GM23338 (cell line): ENCODE results near the gene CMIP. TPM values are rescaled to one million over a fixed set of nuclear protein-coding genes. Genes with fewer than 3 reads are reported as not detected.

Experiments
- ATAC-seq: fragments of 200-7000 bp; cut with Tn5 transposase; 3 replicates; pipeline ENCODE4 v1.9.1; 2020
- DNase-seq: peaks from one replicate; pipeline ENCODE4 v3.0.0-alpha.2; 2015; ENCODE audit warnings: low spot score
- H2AFZ ChIP-seq: fragments of 200-600 bp; sonication (generic); 2 replicates; pipeline ENCODE4 v1.8.0; 2016; ENCODE audit warnings: antibody characterized with exemption, mild to moderate bottlenecking, moderate library complexity
- H3F3A ChIP-seq: fragments of 200-600 bp; sonication (generic); replicated peaks from 2 replicates; pipeline ENCODE4 v1.8.0; 2017; ENCODE audit warnings: antibody characterized with exemption, mixed run types, low read depth
- H3K27ac ChIP-seq: fragments of 200-600 bp; sonication (generic); 2 replicates; pipeline ENCODE4 v1.6.1; 2016; ENCODE audit warnings: low read depth
- H3K27me3 ChIP-seq: fragments of 200-600 bp; sonication (generic); 2 replicates; pipeline ENCODE4 v1.8.0; 2016; ENCODE audit warnings: mild to moderate bottlenecking, mixed run types, moderate library complexity; ENCODE audit not compliant: insufficient read depth
- H3K36me3 ChIP-seq: fragments of 200-600 bp; sonication (generic); 2 replicates; pipeline ENCODE4 v1.8.0; 2016; ENCODE audit warnings: mild to moderate bottlenecking; ENCODE audit not compliant: insufficient read depth
- H3K4me1 ChIP-seq: fragments of 200-600 bp; sonication (generic); 2 replicates; pipeline ENCODE4 v1.8.0; 2016; ENCODE audit warnings: mild to moderate bottlenecking, moderate library complexity; ENCODE audit not compliant: insufficient read depth
- H3K4me2 ChIP-seq: fragments of 200-600 bp; sonication (generic); 2 replicates; pipeline ENCODE4 v1.7.1; 2017; ENCODE audit warnings: mixed run types
- H3K4me3 ChIP-seq: fragments of 200-600 bp; sonication (generic); 2 replicates; pipeline ENCODE4 v1.6.1; 2016; ENCODE audit warnings: mixed run types
- H3K79me2 ChIP-seq: fragments of 200-600 bp; sonication (generic); replicated peaks from 2 replicates; pipeline ENCODE4 v1.8.0; 2017; ENCODE audit warnings: mild to moderate bottlenecking; ENCODE audit not compliant: insufficient read depth
- H3K9me2 ChIP-seq: fragments of 200-600 bp; sonication (generic); 2 replicates; pipeline ENCODE4 v1.8.0; 2017; ENCODE audit not compliant: insufficient read depth
- H4K20me1 ChIP-seq: fragments of 200-600 bp; sonication (generic); replicated peaks from 2 replicates; pipeline ENCODE4 v1.8.0; 2017; ENCODE audit warnings: mild to moderate bottlenecking; ENCODE audit not compliant: insufficient read depth
- H3K27ac Mint-ChIP-seq: 2 replicates; pipeline ENCODE4 v1.8.0; 2020; ENCODE audit warnings: inconsistent platforms, mild to moderate bottlenecking, moderate library complexity, mixed read lengths
- H3K27me3 Mint-ChIP-seq: 3 replicates; pipeline ENCODE4 v1.8.0; 2022; ENCODE audit warnings: low read depth, mild to moderate bottlenecking, moderate library complexity, mixed read lengths, inconsistent platforms; ENCODE audit not compliant: insufficient read depth, poor library complexity
- H3K36me3 Mint-ChIP-seq: 3 replicates; pipeline ENCODE4 v1.8.0; 2021; ENCODE audit warnings: low read depth, mild to moderate bottlenecking, inconsistent platforms, moderate library complexity, mixed read lengths
- H3K4me1 Mint-ChIP-seq: 3 replicates; pipeline ENCODE4 v1.8.0; 2020; ENCODE audit warnings: mild to moderate bottlenecking, inconsistent platforms, mixed read lengths
- H3K4me3 Mint-ChIP-seq: 3 replicates; pipeline ENCODE4 v1.8.0; 2021; ENCODE audit warnings: moderate library complexity, mild to moderate bottlenecking, inconsistent platforms, mixed read lengths
- H3K9me3 Mint-ChIP-seq: 3 replicates; pipeline ENCODE4 v1.8.0; 2020; ENCODE audit warnings: moderate library complexity, mild to moderate bottlenecking, inconsistent platforms, mixed read lengths
- CREB1 ChIP-seq: fragments of 250-450 bp; sonication (Bioruptor Pico); IDR thresholded peaks from 2 replicates; pipeline ENCODE4 v1.5.0; 2020; ENCODE audit warnings: low read depth, mild to moderate bottlenecking, moderate library complexity
- EZH2 ChIP-seq: fragments of 200-600 bp; sonication (generic); IDR thresholded peaks from one replicate; pipeline ENCODE4 v1.8.0; 2017; ENCODE audit warnings: antibody characterized with exemption, mild to moderate bottlenecking, low read depth; ENCODE audit not compliant: unreplicated experiment
- EZH2phosphoT487 ChIP-seq: fragments of 200-600 bp; sonication (generic); IDR thresholded peaks from one replicate; pipeline ENCODE4 v1.8.1; 2018; ENCODE audit warnings: antibody characterized with exemption; ENCODE audit not compliant: unreplicated experiment
- JUNB ChIP-seq: IDR thresholded peaks from one replicate; pipeline ENCODE4 v1.6.1; 2016; ENCODE audit warnings: antibody characterized with exemption; ENCODE audit not compliant: unreplicated experiment
- STAT1 ChIP-seq: IDR thresholded peaks from one replicate; pipeline ENCODE4 v1.6.1; 2016; ENCODE audit warnings: antibody characterized with exemption; ENCODE audit not compliant: unreplicated experiment
- ZNF331 ChIP-seq: fragments of 250-450 bp; sonication (Bioruptor Pico); IDR thresholded peaks from 2 replicates; pipeline ENCODE4 v1.5.0; 2020; ENCODE audit warnings: low read depth, mild to moderate bottlenecking, moderate library complexity
- polyA plus RNA-seq: library from polyadenylated mRNA; unstranded; fragments of >200 nt; fragmentation: Nextera tagmentation; extraction: Ambion mirVana; gene quantifications from 2 replicates; pipeline ENCODE4 v1.2.1, GENCODE V29; 2016
- total RNA-seq: library from RNA; depleted of rRNA; stranded (reverse); fragments of >200 nt; shearing (Covaris generic); gene quantifications from 2 replicates; pipeline ENCODE4 v1.2.3, GENCODE V29; 2014
- TF ChIP-seq, protein P1 (sequence below), 2 experiments: fragments of 200-600 bp in 1 of 2; sonication (generic) in 1 of 2; conservative IDR thresholded peaks; 2 replicates each; pipeline versions ENCODE4 v1.5.1 to v1.6.1; 2016 to 2017; ENCODE audit warnings: antibody characterized with exemption in 2 of 2, low read depth in 2 of 2, mild to moderate bottlenecking in 2 of 2, moderate library complexity in 1 of 2
- TF ChIP-seq, protein P2 (sequence below): IDR thresholded peaks from 2 replicates; pipeline ENCODE4 v1.6.1; 2016; ENCODE audit warnings: antibody characterized with exemption
- TF ChIP-seq, protein P3 (sequence below): fragments of 250-450 bp; sonication (Bioruptor Pico); IDR thresholded peaks from 2 replicates; pipeline ENCODE4 v1.5.0; 2020; ENCODE audit warnings: mild to moderate bottlenecking, moderate library complexity

The CMIP gene
- total and polyA plus RNA-seq, 2 experiments from 2014 or later = 9.5 to 62.3 TPM

DNA sequence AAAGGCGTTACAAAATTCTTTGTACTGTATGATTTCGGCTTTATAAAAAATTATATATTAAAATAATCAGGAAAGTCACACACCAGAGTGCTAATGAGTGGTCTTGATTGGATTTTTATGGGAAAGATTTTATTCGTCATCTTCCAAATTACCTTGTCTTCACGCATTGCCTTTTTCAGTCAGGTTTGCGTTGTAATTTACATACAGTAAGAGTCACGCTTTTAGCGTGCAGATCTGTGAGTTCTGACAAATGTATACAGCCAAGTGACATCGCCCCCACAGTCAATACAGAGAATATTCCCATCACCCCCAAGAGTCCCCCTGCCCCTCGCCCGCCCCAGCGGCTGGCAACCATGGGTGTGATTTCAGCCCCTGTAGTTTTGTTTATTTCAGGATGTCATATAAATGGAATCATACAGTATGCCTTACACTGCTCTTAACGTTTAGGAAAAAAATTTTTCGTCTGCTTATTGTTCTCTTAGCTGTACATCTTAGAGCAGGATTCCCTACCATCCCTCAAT, 157.7 kb downstream of the CMIP start:
- Histone ChIP-seq H3K4me3 (no peak overlapping the region), H3F3A (no peaks in the 10 kb centered on the region), H3K27me3 (no peaks in the 10 kb centered on the region), H3K9me2 (no peaks in the 10 kb centered on the region), H3K36me3 (no peaks in the 10 kb centered on the region), H3K4me2 (no peak overlapping the region), H4K20me1 (peaks cover 38% of the 10 kb centered on the region), H2AFZ (no peak overlapping the region), H3K27ac (0 out of 2 replicates have a peak overlapping the region, but pooled peaks have one; percentile 26), H3K4me1 (peaks cover 4% of the 10 kb centered on the region), H3K79me2 (peaks cover 57% of the 10 kb centered on the region)
- ATAC-seq (no peak), DNase-seq (no peak)
- H3K27me3 Mint-ChIP-seq = peaks cover 4% of the 10 kb centered on the region
- no peaks in the 10 kb centered on the region; the same call in 2 of the 3 replicates for H3K9me3 Mint-ChIP-seq
- H3K36me3 Mint-ChIP-seq = peaks cover 9% of the 10 kb centered on the region
- peaks cover 39% of the 10 kb centered on the region for H3K4me1 Mint-ChIP-seq
- no peak overlapping the region for H3K4me3 Mint-ChIP-seq
- TF ChIP-seq, protein P1, sequence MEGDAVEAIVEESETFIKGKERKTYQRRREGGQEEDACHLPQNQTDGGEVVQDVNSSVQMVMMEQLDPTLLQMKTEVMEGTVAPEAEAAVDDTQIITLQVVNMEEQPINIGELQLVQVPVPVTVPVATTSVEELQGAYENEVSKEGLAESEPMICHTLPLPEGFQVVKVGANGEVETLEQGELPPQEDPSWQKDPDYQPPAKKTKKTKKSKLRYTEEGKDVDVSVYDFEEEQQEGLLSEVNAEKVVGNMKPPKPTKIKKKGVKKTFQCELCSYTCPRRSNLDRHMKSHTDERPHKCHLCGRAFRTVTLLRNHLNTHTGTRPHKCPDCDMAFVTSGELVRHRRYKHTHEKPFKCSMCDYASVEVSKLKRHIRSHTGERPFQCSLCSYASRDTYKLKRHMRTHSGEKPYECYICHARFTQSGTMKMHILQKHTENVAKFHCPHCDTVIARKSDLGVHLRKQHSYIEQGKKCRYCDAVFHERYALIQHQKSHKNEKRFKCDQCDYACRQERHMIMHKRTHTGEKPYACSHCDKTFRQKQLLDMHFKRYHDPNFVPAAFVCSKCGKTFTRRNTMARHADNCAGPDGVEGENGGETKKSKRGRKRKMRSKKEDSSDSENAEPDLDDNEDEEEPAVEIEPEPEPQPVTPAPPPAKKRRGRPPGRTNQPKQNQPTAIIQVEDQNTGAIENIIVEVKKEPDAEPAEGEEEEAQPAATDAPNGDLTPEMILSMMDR (conservative IDR thresholded peaks at IDR 0.05; ENCODE audit: low read depth in 2 of 2) = no peak
- TF ChIP-seq, protein P2, sequence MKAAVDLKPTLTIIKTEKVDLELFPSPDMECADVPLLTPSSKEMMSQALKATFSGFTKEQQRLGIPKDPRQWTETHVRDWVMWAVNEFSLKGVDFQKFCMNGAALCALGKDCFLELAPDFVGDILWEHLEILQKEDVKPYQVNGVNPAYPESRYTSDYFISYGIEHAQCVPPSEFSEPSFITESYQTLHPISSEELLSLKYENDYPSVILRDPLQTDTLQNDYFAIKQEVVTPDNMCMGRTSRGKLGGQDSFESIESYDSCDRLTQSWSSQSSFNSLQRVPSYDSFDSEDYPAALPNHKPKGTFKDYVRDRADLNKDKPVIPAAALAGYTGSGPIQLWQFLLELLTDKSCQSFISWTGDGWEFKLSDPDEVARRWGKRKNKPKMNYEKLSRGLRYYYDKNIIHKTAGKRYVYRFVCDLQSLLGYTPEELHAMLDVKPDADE = no peak
- TF ChIP-seq EZH2phosphoT487 (no peak), CREB1 (CRISPR knock-in tag) (no peak), EZH2 (no peak), JUNB (no peak), ZNF331 (CRISPR knock-in tag) (no peak), STAT1 (no peak)
- TF ChIP-seq, protein P3, sequence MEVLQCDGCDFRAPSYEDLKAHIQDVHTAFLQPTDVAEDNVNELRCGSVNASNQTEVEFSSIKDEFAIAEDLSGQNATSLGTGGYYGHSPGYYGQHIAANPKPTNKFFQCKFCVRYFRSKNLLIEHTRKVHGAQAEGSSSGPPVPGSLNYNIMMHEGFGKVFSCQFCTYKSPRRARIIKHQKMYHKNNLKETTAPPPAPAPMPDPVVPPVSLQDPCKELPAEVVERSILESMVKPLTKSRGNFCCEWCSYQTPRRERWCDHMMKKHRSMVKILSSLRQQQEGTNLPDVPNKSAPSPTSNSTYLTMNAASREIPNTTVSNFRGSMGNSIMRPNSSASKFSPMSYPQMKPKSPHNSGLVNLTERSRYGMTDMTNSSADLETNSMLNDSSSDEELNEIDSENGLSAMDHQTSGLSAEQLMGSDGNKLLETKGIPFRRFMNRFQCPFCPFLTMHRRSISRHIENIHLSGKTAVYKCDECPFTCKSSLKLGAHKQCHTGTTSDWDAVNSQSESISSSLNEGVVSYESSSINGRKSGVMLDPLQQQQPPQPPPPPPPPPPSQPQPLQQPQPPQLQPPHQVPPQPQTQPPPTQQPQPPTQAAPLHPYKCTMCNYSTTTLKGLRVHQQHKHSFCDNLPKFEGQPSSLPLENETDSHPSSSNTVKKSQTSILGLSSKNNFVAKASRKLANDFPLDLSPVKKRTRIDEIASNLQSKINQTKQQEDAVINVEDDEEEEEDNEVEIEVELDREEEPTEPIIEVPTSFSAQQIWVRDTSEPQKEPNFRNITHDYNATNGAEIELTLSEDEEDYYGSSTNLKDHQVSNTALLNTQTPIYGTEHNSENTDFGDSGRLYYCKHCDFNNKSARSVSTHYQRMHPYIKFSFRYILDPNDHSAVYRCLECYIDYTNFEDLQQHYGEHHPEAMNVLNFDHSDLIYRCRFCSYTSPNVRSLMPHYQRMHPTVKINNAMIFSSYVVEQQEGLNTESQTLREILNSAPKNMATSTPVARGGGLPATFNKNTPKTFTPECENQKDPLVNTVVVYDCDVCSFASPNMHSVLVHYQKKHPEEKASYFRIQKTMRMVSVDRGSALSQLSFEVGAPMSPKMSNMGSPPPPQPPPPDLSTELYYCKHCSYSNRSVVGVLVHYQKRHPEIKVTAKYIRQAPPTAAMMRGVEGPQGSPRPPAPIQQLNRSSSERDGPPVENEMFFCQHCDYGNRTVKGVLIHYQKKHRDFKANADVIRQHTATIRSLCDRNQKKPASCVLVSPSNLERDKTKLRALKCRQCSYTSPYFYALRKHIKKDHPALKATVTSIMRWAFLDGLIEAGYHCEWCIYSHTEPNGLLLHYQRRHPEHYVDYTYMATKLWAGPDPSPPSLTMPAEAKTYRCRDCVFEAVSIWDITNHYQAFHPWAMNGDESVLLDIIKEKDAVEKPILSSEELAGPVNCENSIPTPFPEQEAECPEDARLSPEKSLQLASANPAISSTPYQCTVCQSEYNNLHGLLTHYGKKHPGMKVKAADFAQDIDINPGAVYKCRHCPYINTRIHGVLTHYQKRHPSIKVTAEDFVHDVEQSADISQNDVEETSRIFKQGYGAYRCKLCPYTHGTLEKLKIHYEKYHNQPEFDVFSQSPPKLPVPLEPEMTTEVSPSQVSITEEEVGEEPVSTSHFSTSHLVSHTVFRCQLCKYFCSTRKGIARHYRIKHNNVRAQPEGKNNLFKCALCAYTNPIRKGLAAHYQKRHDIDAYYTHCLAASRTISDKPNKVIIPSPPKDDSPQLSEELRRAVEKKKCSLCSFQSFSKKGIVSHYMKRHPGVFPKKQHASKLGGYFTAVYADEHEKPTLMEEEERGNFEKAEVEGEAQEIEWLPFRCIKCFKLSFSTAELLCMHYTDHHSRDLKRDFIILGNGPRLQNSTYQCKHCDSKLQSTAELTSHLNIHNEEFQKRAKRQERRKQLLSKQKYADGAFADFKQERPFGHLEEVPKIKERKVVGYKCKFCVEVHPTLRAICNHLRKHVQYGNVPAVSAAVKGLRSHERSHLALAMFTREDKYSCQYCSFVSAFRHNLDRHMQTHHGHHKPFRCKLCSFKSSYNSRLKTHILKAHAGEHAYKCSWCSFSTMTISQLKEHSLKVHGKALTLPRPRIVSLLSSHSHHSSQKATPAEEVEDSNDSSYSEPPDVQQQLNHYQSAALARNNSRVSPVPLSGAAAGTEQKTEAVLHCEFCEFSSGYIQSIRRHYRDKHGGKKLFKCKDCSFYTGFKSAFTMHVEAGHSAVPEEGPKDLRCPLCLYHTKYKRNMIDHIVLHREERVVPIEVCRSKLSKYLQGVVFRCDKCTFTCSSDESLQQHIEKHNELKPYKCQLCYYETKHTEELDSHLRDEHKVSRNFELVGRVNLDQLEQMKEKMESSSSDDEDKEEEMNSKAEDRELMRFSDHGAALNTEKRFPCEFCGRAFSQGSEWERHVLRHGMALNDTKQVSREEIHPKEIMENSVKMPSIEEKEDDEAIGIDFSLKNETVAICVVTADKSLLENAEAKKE (CRISPR knock-in tag) = no peak
- no peak overlapping the region for H3K27ac Mint-ChIP-seq
